HUES6 (cell line): ENCODE data around the gene CCNA1.

Experiments
- H3K27ac ChIP-seq: 2 replicates; pipeline ENCODE4 v1.7.0; 2013; ENCODE audit warnings: low read depth, mild to moderate bottlenecking, low read length, inconsistent platforms
- H3K27me3 ChIP-seq: 2 replicates; pipeline ENCODE4 v1.6.1; 2013; ENCODE audit warnings: low read length; ENCODE audit not compliant: control insufficient read depth, insufficient read depth
- H3K36me3 ChIP-seq: 2 replicates; pipeline ENCODE4 v1.6.1; 2013; ENCODE audit warnings: low read length; ENCODE audit not compliant: control insufficient read depth, insufficient read depth
- H3K4me1 ChIP-seq: 2 replicates; pipeline ENCODE4 v1.6.1; 2013; ENCODE audit warnings: low read length; ENCODE audit not compliant: control insufficient read depth, insufficient read depth
- H3K4me3 ChIP-seq: 2 replicates; pipeline ENCODE4 v1.5.1; 2013; ENCODE audit warnings: low read depth, low read length
- H3K9ac ChIP-seq: one replicate; pipeline ENCODE4 v1.6.1; 2013; ENCODE audit warnings: mild to moderate bottlenecking, low read length
- H3K9me3 ChIP-seq: 2 replicates; pipeline ENCODE4 v1.6.1; 2013; ENCODE audit warnings: low read depth, low read length; ENCODE audit not compliant: control insufficient read depth, insufficient read depth

Gene CCNA1

GRCh38 chr13:36428086-36428485, 4.2 kb upstream of the CCNA1 start:
- Histone ChIP-seq H3K36me3 (no peaks in the 10 kb centered on the region), H3K9ac (no peak overlapping the region), H3K27me3 (peaks cover 59% of the 10 kb centered on the region), H3K9me3 (no peaks in the 10 kb centered on the region), H3K27ac (no peak overlapping the region), H3K4me1 (no peaks in the 10 kb centered on the region), H3K4me3 (no peak overlapping the region)

DNA sequence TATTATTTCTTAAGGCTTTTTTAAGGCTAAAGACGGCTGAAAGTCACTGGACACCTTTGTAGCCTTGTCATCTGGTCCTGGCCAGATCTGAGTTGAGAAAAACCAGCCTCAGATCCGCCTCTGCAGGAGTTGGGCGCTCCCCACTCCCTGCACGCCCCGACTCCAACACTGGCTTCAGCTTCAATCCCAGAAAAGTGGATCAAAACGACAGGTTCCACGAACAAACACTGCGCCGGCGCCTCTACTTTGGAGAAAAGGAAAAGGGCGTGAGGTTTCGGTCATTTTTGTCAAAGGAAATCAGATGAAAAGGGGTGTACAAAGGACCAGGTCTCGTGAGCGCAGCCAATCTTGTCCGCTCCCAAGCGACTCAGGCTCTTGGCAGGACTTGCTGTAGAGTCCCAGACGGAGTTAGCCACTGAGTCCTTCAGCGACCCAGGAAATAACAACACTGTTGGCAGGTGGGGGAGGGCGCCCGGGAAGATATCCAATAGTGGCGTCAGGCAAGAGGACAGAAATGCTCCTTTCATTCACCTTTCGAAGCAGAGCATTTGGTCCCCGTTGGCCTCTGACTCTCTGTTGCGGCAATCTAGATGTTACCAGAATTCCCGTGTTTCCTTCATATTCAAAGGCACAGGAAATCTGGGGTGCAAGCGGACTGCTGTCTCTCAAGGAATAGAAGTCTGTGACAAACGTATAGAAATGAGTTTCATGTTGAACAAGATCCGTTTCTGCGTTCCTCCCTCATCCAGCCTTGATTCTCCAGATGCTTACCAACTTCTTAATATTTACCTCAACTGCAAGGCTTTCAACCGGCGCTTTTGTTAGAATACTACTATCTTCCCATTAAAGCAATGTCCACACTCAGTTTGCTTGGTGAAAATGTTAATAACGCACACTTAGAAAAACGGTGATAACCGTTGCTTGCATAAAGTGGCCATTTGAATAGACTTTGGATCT, 1.8 kb upstream of the CCNA1 start:
- H3K27ac ChIP-seq: no peak overlapping the region
- no peaks in the 10 kb centered on the region for H3K4me1 ChIP-seq
- peak overlapping the region; percentile 32 for H3K4me3 ChIP-seq
- H3K36me3 ChIP-seq: no peaks in the 10 kb centered on the region
- H3K9ac ChIP-seq: no peak overlapping the region
- H3K27me3 ChIP-seq: peaks cover 84% of the 10 kb centered on the region
- no peaks in the 10 kb centered on the region for H3K9me3 ChIP-seq

DNA sequence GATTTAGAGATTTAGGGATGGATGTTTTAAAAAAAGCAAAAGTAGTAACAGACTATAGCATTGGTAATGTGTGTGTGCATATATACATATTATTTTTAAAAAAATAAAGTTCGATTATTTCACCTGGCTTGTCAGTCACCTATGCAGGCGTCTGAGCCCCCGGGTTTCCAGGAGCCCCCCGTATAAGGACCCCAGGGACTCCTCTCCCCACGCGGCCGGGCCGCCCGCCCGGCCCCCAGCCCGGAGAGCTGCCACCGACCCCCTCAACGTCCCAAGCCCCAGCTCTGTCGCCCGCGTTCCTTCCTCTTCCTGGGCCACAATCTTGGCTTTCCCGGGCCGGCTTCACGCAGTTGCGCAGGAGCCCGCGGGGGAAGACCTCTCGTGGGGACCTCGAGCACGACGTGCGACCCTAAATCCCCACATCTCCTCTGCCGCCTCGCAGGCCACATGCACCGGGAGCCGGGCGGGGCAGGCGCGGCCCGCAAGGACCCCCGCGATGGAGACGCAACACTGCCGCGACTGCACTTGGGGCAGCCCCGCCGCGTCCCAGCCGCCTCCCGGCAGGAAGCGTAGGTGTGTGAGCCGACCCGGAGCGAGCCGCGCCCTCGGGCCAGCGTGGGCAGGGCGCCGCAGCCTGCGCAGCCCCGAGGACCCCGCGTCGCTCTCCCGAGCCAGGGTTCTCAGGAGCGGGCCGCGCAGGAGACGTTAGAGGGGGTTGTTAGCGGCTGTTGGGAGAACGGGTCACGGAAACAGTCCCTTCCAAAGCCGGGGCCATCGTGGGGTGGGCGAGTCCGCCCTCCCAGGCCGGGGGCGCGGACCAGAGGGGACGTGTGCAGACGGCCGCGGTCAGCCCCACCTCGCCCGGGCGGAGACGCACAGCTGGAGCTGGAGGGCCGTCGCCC, 840 bp upstream of the CCNA1 start:
- H3K27ac ChIP-seq: no peak overlapping the region
- no peaks in the 10 kb centered on the region for H3K36me3 ChIP-seq
- peaks cover 93% of the 10 kb centered on the region for H3K27me3 ChIP-seq
- H3K9me3 ChIP-seq: no peaks in the 10 kb centered on the region
- H3K4me1 ChIP-seq: no peaks in the 10 kb centered on the region
- H3K9ac ChIP-seq: peak overlapping the region; percentile 22
- peak overlapping the region; percentile 81 for H3K4me3 ChIP-seq

GRCh38 chr13:36436811-36437210, 4.5 kb downstream of the CCNA1 start:
- Histone ChIP-seq H3K27ac (no peak overlapping the region), H3K4me3 (no peak overlapping the region), H3K9ac (no peak overlapping the region), H3K9me3 (no peaks in the 10 kb centered on the region), H3K4me1 (no peaks in the 10 kb centered on the region), H3K36me3 (no peaks in the 10 kb centered on the region), H3K27me3 (peaks cover 61% of the 10 kb centered on the region)

- Histone ChIP-seq H3K9me3 (no peaks in the 10 kb centered on the region), H3K9ac (no peak overlapping the region), H3K4me3 (no peak overlapping the region), H3K27me3 (peaks cover 42% of the 10 kb centered on the region), H3K36me3 (no peaks in the 10 kb centered on the region), H3K4me1 (no peaks in the 10 kb centered on the region), H3K27ac (no peak overlapping the region)
Observed at GRCh38 chr13:36438594-36439483, 6.5 kb downstream of the CCNA1 start.

DNA sequence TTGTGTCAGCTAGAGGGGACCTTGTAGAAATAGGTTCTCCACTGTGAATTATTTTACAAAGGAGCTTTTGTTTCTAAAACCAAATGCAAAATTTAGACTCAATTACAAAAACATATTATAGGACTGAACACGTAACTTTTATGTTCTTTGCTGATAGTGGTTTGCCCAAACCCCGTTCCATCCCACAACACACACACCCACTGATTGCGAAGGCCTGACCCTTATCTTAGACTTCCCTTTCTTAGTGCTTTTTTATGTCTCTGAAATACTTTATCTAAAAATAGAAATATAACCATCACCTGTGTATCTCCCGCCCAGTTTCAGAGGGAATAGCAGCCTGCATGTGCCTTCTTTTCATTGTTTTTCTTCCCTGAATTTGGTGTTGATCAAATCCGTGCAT, 13.0 kb downstream of the CCNA1 start:
- Histone ChIP-seq H3K36me3 (no peaks in the 10 kb centered on the region), H3K27me3 (no peaks in the 10 kb centered on the region; the same call in 1 of the 2 replicates), H3K27ac (no peak overlapping the region), H3K9ac (no peak overlapping the region), H3K4me1 (no peaks in the 10 kb centered on the region), H3K4me3 (no peak overlapping the region), H3K9me3 (no peaks in the 10 kb centered on the region)

DNA sequence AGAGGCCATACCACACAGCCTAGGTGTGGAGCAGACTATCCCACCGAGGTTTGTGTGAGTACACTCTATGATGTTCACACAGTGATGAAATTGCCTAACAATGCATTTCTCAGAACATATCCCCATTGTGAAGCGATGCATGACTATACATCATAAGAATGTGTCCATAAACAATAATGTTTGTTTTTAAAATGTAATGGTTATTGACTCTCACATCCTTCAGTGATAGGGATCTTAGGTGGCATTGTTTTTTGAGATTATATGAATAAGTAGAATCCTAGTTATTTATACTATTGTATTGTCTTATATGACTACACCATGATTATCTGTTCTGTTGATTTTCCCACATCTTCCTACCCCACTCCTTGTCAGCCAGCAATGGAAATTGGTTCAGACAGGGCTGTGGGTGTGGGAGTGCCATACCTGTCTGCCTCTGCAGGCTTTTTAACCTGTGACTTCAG, 13.6 kb downstream of the CCNA1 start:
- Histone ChIP-seq H3K4me3 (no peak overlapping the region), H3K9me3 (no peaks in the 10 kb centered on the region), H3K4me1 (no peaks in the 10 kb centered on the region), H3K27me3 (no peaks in the 10 kb centered on the region; the same call in 1 of the 2 replicates), H3K36me3 (no peaks in the 10 kb centered on the region), H3K27ac (no peak overlapping the region), H3K9ac (no peak overlapping the region)

GRCh38 chr13:36447501-36447900, 15.2 kb downstream of the CCNA1 start:
- H3K9me3 ChIP-seq: no peaks in the 10 kb centered on the region
- H3K27me3 ChIP-seq: no peaks in the 10 kb centered on the region; the same call in 1 of the 2 replicates
- H3K4me1 ChIP-seq: no peaks in the 10 kb centered on the region
- no peak overlapping the region for H3K9ac ChIP-seq
- no peak overlapping the region for H3K4me3 ChIP-seq
- H3K27ac ChIP-seq: no peak overlapping the region
- no peaks in the 10 kb centered on the region for H3K36me3 ChIP-seq

- Histone ChIP-seq H3K4me3 (no peak overlapping the region), H3K27ac (no peak overlapping the region), H3K27me3 (no peaks in the 10 kb centered on the region; the same call in 1 of the 2 replicates), H3K4me1 (peaks cover 14% of the 10 kb centered on the region), H3K9me3 (no peaks in the 10 kb centered on the region), H3K9ac (no peak overlapping the region), H3K36me3 (no peaks in the 10 kb centered on the region)
Observed at GRCh38 chr13:36450534-36450933, 18.2 kb downstream of the CCNA1 start.

GRCh38 chr13:36453516-36453915, 21.2 kb downstream of the CCNA1 start:
- no peak overlapping the region for H3K4me3 ChIP-seq
- H3K9ac ChIP-seq: no peak overlapping the region
- no peaks in the 10 kb centered on the region for H3K27me3 ChIP-seq
- H3K4me1 ChIP-seq: peaks cover 14% of the 10 kb centered on the region
- H3K9me3 ChIP-seq: no peaks in the 10 kb centered on the region
- no peak overlapping the region for H3K27ac ChIP-seq
- H3K36me3 ChIP-seq: no peaks in the 10 kb centered on the region
